ENCODE data around the gene HCK. TPM values are rescaled to one million over a fixed set of nuclear protein-coding genes. Genes with fewer than 3 reads are reported as not detected.
A peak's percentile ranks its signal among the peaks of the same experiment; 100 is the strongest.

HCK gene
- polyA plus RNA-seq, 2 of the 4 experiments (the other 2 are of a cell fraction), result 0.06 TPM; not detected in 1

- WGBS (ENCODE audit: missing lambda C conversion rate), result 1% methylated on average over 12 of the region's 42 CpGs
These were observed 32.9 kb upstream of the HCK start for GRCh38 chr20:32019156-32019510.

GRCh38 chr20:32019563-32020463, 32.2 kb upstream of the HCK start:
- WGBS (ENCODE audit: missing lambda C conversion rate), result 30% methylated on average over 11 of the region's 11 CpGs
- DNase-seq (ENCODE audit: low read depth in 1 of 2, low spot score in 1 of 2), result no peak
- Histone ChIP-seq H3K9me3 (no peaks in the 10 kb centered on the region), H3K4me2 (peak overlapping the region; percentile 98), H3K4me3 (peak overlapping the region; percentile 68), H3K4me1 (peaks cover 4% of the 10 kb centered on the region; the same call in 1 of the 3 replicates), H3K27ac (no peak overlapping the region)
- ChIA-PET CTCF (interaction anchor here (1.0 to 5.2 kb wide), 7 partner anchors 10 to 173 kb away, joined by 3 to 69 read pairs (median 3); no protein-coding TSS in a partner anchor), POLR2A (no interaction called here)
- ATAC-seq, result no peak
- no peak for FAIRE-seq
- TF ChIP-seq NPAS2 (CRISPR knock-in tag; IDR thresholded peaks at IDR 0.05; ENCODE audit: borderline replicate concordance) (no peak), MAZ (IDR thresholded peaks at IDR 0.05; ENCODE audit: borderline replicate concordance, low read depth, low read length) (no peak), HOXB5 (CRISPR knock-in tag; IDR thresholded peaks at IDR 0.05) (no peak), MAX (IDR thresholded peaks at IDR 0.05) (no peak), FOSL2 (IDR thresholded peaks at IDR 0.05) (no peak), FOSL2 (CRISPR knock-in tag; IDR thresholded peaks at IDR 0.05) (no peak), NR3C1 (IDR thresholded peaks at IDR 0.05) (no peak), CEBPB (IDR thresholded peaks at IDR 0.05) (no peak), PBX3 (IDR thresholded peaks at IDR 0.05) (no peak), GATA3 (IDR thresholded peaks at IDR 0.05; ENCODE audit: borderline replicate concordance) (no peak), E2F6 (IDR thresholded peaks at IDR 0.05; ENCODE audit: borderline replicate concordance, low read depth) (no peak), POLR2A (IDR thresholded peaks at IDR 0.05; ENCODE audit: low read length) (no peak), CTCF (IDR thresholded peaks at IDR 0.05) (no peak), FOXS1 (CRISPR knock-in tag; IDR thresholded peaks at IDR 0.05) (no peak), USF2 (IDR thresholded peaks at IDR 0.05) (no peak), EP300 (IDR thresholded peaks at IDR 0.05) (no peak), TP53 (CRISPR knock-in tag; IDR thresholded peaks at IDR 0.05) (no peak)

More at GRCh38 chr20:32019156-32019510, 32.9 kb upstream of the HCK start:
- Histone ChIP-seq H3K27ac (peak overlapping the region; percentile 38 to 70; a peak in 4 of 6 replicates), H3K9me3 (no peaks in the 10 kb centered on the region), H3K4me2 (peak overlapping the region; percentile 98), H3K4me3 (peak overlapping the region; percentile 68), H3K4me1 (peaks cover 4% of the 10 kb centered on the region; the same call in 1 of the 3 replicates)
- peak; percentile 37 to 55; a peak in 3 of 6 replicates for ATAC-seq
- FAIRE-seq, result no peak
- peak; percentile 27 to 68 for DNase-seq (ENCODE audit: low read depth in 1 of 2, low spot score in 1 of 2)
- TF ChIP-seq JUN (IDR thresholded peaks at IDR 0.05), result 0 out of 5 replicates have a peak, but pooled peaks of 1 of the 2 experiments have one; percentile 6
- no peak for TF ChIP-seq PHF8 (IDR thresholded peaks at IDR 0.05; ENCODE audit: borderline replicate concordance, low read depth)
- POLR2A ChIA-PET, result no interaction called here
- CTCF ChIA-PET, result interaction anchor here (5.2 kb wide), 1 partner anchor 11 kb away, joined by 69 read pairs; no protein-coding TSS in a partner anchor
